SW 1271 (cell line): ENCODE results near the gene PAK5.
"Not testable (repeated sequence)": the region's sequence is repeated elsewhere in the genome, so short reads cannot be mapped to it uniquely, and the experiment has no call there.

Experiments used
- DNase-seq, 2 experiments: peaks; one replicate each; lab custom pipeline; 2025; lab: John Stamatoyannopoulos, UW

PAK5 gene

DNA sequence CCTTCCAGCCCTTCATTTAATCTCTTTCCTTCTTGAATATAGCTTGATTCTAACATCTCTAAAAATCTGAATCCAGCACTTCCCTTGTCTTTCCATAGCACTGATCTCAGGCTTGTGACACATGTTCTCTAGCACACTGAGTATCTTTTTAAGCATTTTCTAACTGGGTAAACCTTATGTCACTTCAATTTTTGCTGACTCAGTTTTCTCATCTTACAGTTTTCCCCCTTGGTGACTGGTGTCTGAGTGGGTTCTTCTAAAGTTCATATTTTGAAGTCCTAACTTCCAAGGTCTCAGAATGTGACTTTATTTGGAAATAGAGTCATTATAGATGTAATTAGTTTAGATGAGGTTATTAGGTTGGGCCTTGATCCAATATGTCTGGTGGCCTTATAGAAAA is 153.9 kb downstream of the PAK5 start:
- no peak for DNase-seq

- DNase-seq, result no peak
Observed at GRCh38 chr20:9677100-9677623, 161.7 kb downstream of the PAK5 start.

- no peak for DNase-seq
Observed at GRCh38 chr20:9672981-9673380, 165.9 kb downstream of the PAK5 start.

DNA sequence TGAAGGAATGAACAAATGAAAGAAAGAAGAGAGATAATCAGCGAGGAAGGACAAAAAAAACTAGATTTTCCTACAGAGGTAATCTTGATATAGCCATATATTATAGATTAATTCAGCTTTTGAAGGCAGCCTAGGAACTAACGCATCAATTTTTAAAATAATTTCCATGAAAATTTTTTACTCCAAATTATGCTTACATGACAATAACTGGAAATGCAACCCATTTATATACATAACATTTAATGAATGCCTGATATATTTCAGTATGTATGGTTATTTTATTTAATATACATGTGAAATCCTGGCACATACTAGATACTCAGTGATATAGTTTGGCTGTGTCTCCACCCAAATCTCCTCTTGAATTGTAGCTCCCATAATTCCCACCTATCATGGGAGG is 166.8 kb downstream of the PAK5 start:
- no peak for DNase-seq

DNA sequence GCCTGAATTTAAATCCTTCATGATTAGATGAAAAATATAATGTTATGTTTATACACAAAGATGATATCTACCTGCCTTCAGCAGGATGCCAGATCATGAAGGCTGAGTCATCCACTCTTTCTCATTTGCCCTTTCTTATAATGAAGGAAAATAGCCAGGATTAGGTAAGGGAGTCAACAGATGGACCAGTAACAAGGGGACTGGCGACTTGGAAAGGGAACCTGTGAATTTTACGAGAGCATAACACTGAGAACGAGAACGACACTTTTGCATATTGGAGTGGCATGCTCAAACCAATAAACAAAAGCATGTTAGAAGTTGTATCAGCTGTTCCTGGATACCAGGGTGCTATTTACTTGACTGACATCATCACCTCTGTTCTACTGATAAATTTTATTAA is 170.5 kb downstream of the PAK5 start:
- no peak for DNase-seq

- DNase-seq, result no peak
Observed at GRCh38 chr20:9663423-9663822, 175.5 kb downstream of the PAK5 start.

GRCh38 chr20:9660236-9660868 is 178.5 kb downstream of the PAK5 start:
- no peak for DNase-seq

DNA sequence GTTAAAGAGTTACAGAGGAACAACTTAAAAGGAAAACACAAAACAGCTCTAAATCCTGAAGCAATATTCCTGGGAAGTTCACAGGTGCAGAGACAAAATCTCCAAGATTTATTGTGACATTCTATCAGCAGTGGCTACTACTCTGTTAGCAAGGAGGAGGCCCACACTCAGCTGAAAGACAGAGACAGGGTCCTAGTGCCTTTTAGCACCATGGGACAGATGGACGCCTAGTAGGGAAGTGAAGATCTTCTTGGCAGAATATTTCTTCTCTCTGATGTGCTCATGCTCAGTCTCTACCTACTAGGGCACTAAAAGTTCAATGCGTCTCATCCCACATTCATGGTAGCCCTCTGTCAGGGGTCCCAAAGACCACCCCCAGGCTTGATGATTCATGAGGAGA is 191.1 kb downstream of the PAK5 start:
- DNase-seq, result no peak

GRCh38 chr20:9646375-9646774 is 192.5 kb downstream of the PAK5 start:
- no peak for DNase-seq

DNA sequence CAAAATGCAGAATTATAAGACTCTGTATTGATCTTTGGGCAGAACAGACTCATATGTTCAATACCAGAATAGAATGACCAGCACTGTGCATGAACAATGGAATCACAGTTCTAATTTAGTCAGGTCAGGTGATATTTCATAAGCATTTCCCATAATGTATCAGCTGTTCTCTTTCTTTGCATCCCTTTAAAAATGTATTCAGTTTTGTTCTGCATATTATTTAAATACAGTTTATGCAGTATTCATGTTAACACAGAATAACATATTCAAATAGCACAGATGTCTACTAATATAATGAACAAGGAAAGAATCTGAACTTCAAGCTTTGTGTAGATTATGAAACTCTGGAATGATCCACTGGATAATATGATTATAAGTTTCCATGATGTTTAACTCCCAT is 196.0 kb downstream of the PAK5 start:
- DNase-seq, result no peak

DNA sequence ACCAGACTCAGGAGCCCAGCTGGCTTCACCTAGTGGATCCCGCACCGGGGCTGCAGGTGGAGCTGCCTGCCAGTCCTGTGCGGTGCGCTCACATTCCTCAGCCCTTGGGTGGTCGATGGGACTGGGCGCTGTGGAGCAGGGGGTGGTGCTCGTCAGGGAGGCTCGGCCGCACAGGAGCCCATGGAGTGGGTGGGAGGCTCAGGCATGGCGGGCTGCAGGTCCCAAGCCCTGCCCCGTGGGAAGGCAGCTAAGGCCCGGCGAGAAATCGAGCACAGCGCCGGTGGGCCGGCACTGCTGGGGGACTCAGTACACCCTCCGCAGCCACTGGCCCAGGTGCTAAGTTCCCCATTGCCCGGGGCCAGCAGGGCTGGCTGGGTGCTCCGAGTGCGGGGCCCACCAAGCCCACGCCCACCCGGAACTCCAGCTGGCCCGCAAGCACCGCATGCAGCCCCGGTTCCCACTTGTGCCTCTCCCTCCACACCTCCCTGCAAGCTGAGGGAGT is 197.3 kb downstream of the PAK5 start:
- DNase-seq, result not testable (repeated sequence)

- DNase-seq, result no peak
Observed at GRCh38 chr20:9637889-9638288, 201.0 kb downstream of the PAK5 start.

- no peak for DNase-seq
Observed at GRCh38 chr20:9635750-9636149, 203.1 kb downstream of the PAK5 start.

DNA sequence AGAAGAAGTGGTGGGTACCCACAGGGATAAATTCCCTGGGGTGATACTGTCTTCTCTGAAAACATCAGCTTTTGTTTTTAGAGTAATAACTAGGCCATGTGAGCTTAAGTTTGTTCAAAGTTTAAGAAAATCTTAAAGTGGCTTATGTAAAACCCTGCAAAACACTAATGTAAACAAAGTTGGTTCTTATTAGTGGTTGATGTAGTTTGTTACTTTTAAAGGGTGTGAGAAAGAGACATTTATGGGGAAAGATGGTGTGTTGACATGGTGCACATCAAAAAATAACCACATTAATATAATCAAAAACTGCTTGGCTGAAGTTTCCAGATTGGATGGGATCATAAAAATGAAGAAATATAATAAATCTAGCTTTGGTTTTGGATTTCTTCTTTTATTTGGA is 204.5 kb downstream of the PAK5 start:
- no peak for DNase-seq

DNA sequence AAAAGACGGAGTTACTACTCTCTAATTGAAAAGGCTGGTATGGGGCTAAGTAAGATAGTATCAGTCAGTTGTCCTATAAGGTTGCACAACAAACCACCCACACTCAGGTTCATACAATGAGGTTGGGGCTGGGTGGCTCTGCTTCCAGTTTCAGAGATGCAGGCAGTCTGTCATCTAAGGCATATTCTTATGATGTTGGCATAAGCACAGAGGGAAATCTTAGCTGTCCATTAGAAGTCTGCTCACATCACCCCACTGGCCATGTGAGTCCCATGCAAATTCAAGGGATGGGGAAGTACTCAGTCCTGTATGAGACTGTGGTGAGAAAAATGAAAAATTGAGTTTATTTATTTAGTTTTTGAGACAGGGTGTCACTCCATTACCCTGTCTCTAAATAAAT is 205.9 kb downstream of the PAK5 start:
- DNase-seq, result no peak

- no peak for DNase-seq
Observed at GRCh38 chr20:9632265-9632664, 206.6 kb downstream of the PAK5 start.

DNA sequence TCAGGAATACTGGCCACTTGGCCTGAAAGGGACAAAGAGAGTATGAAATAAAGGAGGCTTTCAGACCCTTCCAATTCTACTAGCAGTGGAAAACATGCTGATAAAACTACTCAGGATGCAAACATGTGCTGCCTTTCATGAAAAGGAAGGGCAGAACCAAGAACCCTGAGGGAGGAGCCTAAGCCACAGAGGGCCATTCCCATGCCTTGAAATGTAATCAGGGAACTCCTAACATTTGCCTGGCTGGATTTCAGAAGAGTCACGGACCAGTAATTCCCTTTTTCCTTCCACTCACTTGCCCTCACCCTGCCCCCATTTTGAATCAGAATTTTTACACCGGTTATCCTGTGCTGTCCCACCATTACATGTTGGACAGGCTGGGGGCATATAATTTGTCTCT is 208.3 kb downstream of the PAK5 start:
- no peak for DNase-seq

GRCh38 chr20:9629831-9630230 is 209.0 kb downstream of the PAK5 start:
- no peak for DNase-seq

DNA sequence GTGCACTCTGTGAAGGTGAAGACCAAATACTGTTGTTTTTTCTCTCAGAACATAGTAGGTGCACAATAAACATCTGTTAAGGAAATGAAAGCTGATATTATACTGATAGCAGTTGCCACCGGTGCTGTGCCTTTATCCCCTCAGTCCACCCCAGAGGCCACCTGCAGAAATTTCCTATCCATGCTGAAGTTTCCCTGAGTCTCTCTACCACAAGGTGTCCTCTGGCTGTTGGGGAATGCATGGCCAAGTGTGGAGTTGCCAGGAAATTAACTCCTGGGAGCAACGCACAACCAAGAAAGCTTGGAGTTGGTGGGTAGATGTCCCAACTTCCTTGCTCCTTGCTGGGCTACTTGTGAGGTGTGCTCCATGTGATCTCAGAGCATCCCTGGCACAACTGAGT is 210.3 kb downstream of the PAK5 start:
- no peak for DNase-seq

- no peak for DNase-seq
Observed at GRCh38 chr20:9628141-9628540, 210.7 kb downstream of the PAK5 start.

- no peak for DNase-seq
Observed at GRCh38 chr20:9627219-9627618, 211.7 kb downstream of the PAK5 start.

- DNase-seq, result no peak
Observed at GRCh38 chr20:9626357-9626756, 212.5 kb downstream of the PAK5 start.

GRCh38 chr20:9617940-9618339 is 220.9 kb downstream of the PAK5 start:
- DNase-seq, result peak; percentile 27 to 80

DNA sequence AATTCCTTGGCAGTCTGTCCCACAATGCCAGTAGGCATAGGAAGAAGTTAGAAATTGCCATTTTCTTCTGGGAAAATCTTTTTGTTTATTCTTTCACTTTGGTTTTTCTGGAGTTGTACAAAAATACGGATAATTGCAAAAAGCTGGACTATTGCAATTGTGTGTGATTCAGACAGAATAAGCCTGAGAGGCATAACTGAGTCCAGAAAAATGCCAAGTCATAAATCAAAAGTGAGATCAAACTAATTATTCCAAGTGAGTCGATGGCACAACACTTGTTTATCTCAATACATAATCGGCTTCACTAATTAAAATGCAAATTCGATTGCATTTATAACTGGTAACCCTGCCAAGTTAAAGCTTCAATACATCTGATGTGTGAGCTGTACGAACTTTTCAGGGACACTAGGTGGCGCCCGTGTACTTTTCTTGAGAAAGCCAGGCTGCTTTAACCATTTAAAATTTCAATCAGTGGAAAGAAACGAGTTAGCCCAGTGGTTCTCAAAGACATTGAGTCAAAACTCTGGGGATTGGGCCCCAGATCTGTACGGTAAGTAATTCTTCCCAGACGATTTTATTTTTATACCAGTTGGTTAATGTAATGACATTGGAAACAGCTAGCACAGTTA is 221.9 kb downstream of the PAK5 start:
- peak; percentile 23 to 78 for DNase-seq
